Endothelial cell of umbilical vein (primary cell): ENCODE data around the gene LSMEM2. TPM values are rescaled to one million over a fixed set of nuclear protein-coding genes. Genes with fewer than 3 reads are reported as not detected.

Source experiments
- BruUV-seq: library from RNA; stranded (reverse); fragments of 400-500 nt; replicated peaks from 2 replicates; lab custom pipeline; 2021; lab: Mats Ljungman, UMichigan
- CTCF ChIA-PET: fragments of 300-600, 350-600 bp; sonication (Branson Sonifier 250); formaldehyde crosslinking; loops from one replicate; lab custom pipeline; 2021; ENCODE audit warnings: antibody characterized with exemption, inconsistent platforms; lab: Charles Lee
- POLR2A ChIA-PET: fragments of 300-600, 350-600 bp; sonication (Branson Sonifier 250); formaldehyde crosslinking; loops from one replicate; lab custom pipeline; 2021; ENCODE audit warnings: antibody characterized with exemption, inconsistent platforms; lab: Charles Lee
- DNase-seq: peaks from one replicate; pipeline ENCODE4 v3.0.0-alpha.2; 2011; ENCODE audit warnings: low read depth, low spot score
- FAIRE-seq: peaks from 2 replicates; lab custom pipeline; 2011; peaks lifted over from hg19 to GRCh38; lab: Jason Lieb, UNC
- H2AFZ ChIP-seq: 2 replicates; pipeline ENCODE4 v1.6.0; 2012; ENCODE audit warnings: low read depth, low read length, control low read depth, inconsistent platforms
- H3K27ac ChIP-seq: 2 replicates; pipeline ENCODE4 v1.5.1; 2011; ENCODE audit warnings: low read depth, mild to moderate bottlenecking, control low read depth, low read length, moderate library complexity; ENCODE audit not compliant: insufficient read depth
- H3K27me3 ChIP-seq, 2 experiments: 2 replicates each; pipeline versions ENCODE4 v1.6.0 to v1.6.1; 2011; ENCODE audit warnings: low read length in 2 of 2, mixed read lengths in 1 of 2; ENCODE audit not compliant: control insufficient read depth in 2 of 2, insufficient read depth in 2 of 2
- H3K36me3 ChIP-seq, 2 experiments: 2 replicates in 1 of 2; 3 replicates in 1 of 2; pipeline ENCODE4 v1.5.1; 2011; ENCODE audit warnings: low read length in 2 of 2, mild to moderate bottlenecking in 1 of 2, moderate library complexity in 1 of 2; ENCODE audit not compliant: control insufficient read depth in 2 of 2, insufficient read depth in 2 of 2; ENCODE audit errors: extremely low read depth in 1 of 2
- H3K4me1 ChIP-seq: 3 replicates; pipeline ENCODE4 v1.5.1; 2011; ENCODE audit warnings: mild to moderate bottlenecking, low read length; ENCODE audit not compliant: control insufficient read depth, insufficient read depth; ENCODE audit errors: extremely low read depth
- H3K4me2 ChIP-seq: 2 replicates; pipeline ENCODE4 v1.6.1; 2011; ENCODE audit warnings: low read length, control low read depth, mixed read lengths; ENCODE audit not compliant: insufficient read depth
- H3K4me3 ChIP-seq, 3 experiments: fragments of 200-600 bp in 1 of 3; sonication (generic), shearing (Covaris generic) in 1 of 3; replicated peaks in 1 of 3; 2 replicates each; pipeline ENCODE4 v1.5.1; 2011 to 2016; ENCODE audit warnings: control low read depth in 3 of 3, low read length in 3 of 3, mild to moderate bottlenecking in 2 of 3, inconsistent platforms in 1 of 3, low read depth in 1 of 3, moderate library complexity in 1 of 3; ENCODE audit not compliant: insufficient read depth in 1 of 3
- H3K79me2 ChIP-seq: 2 replicates; pipeline ENCODE4 v1.6.0; 2012; ENCODE audit warnings: low read length, inconsistent platforms; ENCODE audit not compliant: control insufficient read depth, insufficient read depth
- H3K9ac ChIP-seq: replicated peaks from 2 replicates; pipeline ENCODE3; 2011; ENCODE audit warnings: low read length, control low read depth; ENCODE audit not compliant: insufficient read depth; ENCODE audit errors: extremely low read depth
- H3K9me1 ChIP-seq: replicated peaks from 3 replicates; pipeline ENCODE4 v1.6.0; 2011; ENCODE audit warnings: mild to moderate bottlenecking, low read length; ENCODE audit not compliant: control insufficient read depth, insufficient read depth; ENCODE audit errors: extremely low read depth
- H3K9me3 ChIP-seq: replicated peaks from 2 replicates; pipeline ENCODE4 v1.5.1; 2012; ENCODE audit warnings: low read length, inconsistent platforms; ENCODE audit not compliant: control insufficient read depth, insufficient read depth
- H4K20me1 ChIP-seq: replicated peaks from 2 replicates; pipeline ENCODE3; 2011; ENCODE audit warnings: mild to moderate bottlenecking, low read length; ENCODE audit not compliant: control insufficient read depth, insufficient read depth; ENCODE audit errors: extremely low read depth
- EZH2 ChIP-seq: IDR thresholded peaks from 2 replicates; pipeline ENCODE4 v1.6.1; 2012; ENCODE audit warnings: borderline replicate concordance, low read depth, mild to moderate bottlenecking, moderate library complexity, low read length, inconsistent platforms; ENCODE audit not compliant: severe bottlenecking
- FOS ChIP-seq: IDR thresholded peaks from 2 replicates; pipeline ENCODE4 v1.6.1; 2011; ENCODE audit warnings: mild to moderate bottlenecking, low read length, moderate library complexity, borderline replicate concordance; ENCODE audit not compliant: insufficient read depth
- GATA2 ChIP-seq: IDR thresholded peaks from 2 replicates; pipeline ENCODE4 v1.7.0; 2011; ENCODE audit warnings: low read depth, mild to moderate bottlenecking, moderate library complexity, mixed read lengths, low read length; ENCODE audit not compliant: insufficient read length, insufficient read depth
- JUN ChIP-seq: IDR thresholded peaks from 2 replicates; pipeline ENCODE4 v1.6.1; 2011; ENCODE audit warnings: borderline replicate concordance, low read depth; ENCODE audit not compliant: insufficient read length, insufficient read depth
- POLR2A ChIP-seq: IDR thresholded peaks from 2 replicates; pipeline ENCODE4 v1.6.1; 2012; ENCODE audit warnings: low read depth, mild to moderate bottlenecking, control low read depth, low read length
- dilution Hi-C: fragments of 300-500 bp; cut with MboI; formaldehyde crosslinking; loops from one replicate; pipeline ENCODE4 v1.15.0; 2019; ENCODE audit warnings: low sequenced_read_pairs; ENCODE audit not compliant: extremely low pct_ligation_motif_present
- intact Hi-C: fragments of 100-400 bp; cut with micrococcal nuclease; formaldehyde crosslinking; loops from one replicate; pipeline ENCODE4 v1.10.0; 2022
- polyA plus RNA-seq, 4 experiments: library from polyadenylated mRNA; depleted of rRNA in 3 of 4; stranded (reverse) in 3 of 4; unstranded in 1 of 4; fragments of >200 nt; gene quantifications; 2 replicates each; pipeline versions ENCODE4 v1.2.1 to v1.2.3, GENCODE V29; 2011 to 2012; ENCODE audit warnings: missing spikeins in 1 of 4
- total RNA-seq: library from RNA; stranded (reverse); gene quantifications from 2 replicates; pipeline ENCODE4 v1.2.3, GENCODE V29; 2021

Gene LSMEM2
- total and polyA plus RNA-seq, 2 donors (not counting 3 experiments of a cell fraction or from before 2014, with no cell fraction given) = not detected

DNA sequence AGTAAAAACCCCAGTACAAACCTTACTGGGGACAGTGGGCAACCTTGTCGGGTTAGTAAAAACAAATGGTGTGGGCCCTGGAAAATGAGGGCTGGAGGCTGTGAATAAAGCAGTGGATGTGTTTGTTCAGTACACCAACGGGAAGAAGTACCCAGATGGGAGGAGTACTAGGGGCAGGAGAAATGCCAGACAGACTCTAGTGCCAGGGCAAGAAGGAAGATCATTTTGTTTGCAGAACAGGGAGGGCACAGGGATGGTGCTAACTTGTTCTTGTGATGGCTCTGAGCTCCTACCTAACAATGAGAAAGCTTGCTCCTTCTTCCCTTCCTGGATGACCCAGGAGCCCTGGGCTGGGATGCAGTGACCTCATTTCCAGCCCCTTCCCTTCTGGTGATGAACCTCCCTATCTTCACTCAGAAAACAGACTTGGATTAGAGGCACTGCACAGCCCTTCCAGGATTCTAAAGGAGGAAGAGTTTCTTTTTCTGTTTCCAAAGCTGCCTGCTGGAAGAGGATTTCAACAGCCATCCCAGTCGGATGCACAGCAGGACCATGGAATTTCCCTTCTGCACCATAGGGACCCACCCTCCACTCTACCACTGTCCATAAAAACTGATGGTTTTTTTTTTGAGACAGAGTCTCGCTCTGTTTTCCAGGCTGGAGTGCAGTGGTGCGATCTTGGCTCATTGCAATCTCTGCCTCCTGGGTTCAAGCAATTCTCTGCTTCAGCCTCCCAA, 55.6 kb downstream of the LSMEM2 start:
- H3K79me2 ChIP-seq = peaks cover 60% of the 10 kb centered on the region
- peak overlapping the region; percentile 93 for H3K4me2 ChIP-seq

GRCh38 chr3:50336452-50337174, 57.7 kb downstream of the LSMEM2 start:
- Histone ChIP-seq H3K4me3 (peak overlapping the region; percentile 85 to 93 (median 90)), H3K9me3 (no peaks in the 10 kb centered on the region), H4K20me1 (no peaks in the 10 kb centered on the region), H3K4me2 (peak overlapping the region; percentile 93), H3K27me3 (no peaks in the 10 kb centered on the region), H3K27ac (peak overlapping the region; percentile 95), H3K36me3 (peaks cover under 1 to 5% of the 10 kb centered on the region in 2 experiments), H2AFZ (no peak overlapping the region), H3K79me2 (peaks cover 54% of the 10 kb centered on the region), H3K4me1 (peaks cover 43% of the 10 kb centered on the region), H3K9ac (peak overlapping the region; percentile 92), H3K9me1 (no peaks in the 10 kb centered on the region)
- intact Hi-C loops = loop anchor here (1.0 kb wide), 2 partner anchors 8 to 37 kb away; partner anchors contain the start of genes HYAL3, NAA80 and TUSC2
- ChIA-PET CTCF (interaction anchor here (0.9 to 5.0 kb wide), 10 partner anchors 9 to 275 kb away, joined by 3 to 66 read pairs (median 8); partner anchors contain the start of genes CISH, CYB561D2, HYAL2 and HYAL3), POLR2A (interaction anchor here (0.5 to 6.1 kb wide), 5 partner anchors 9 to 207 kb away, joined by 3 to 38 read pairs (median 7); partner anchors contain the start of genes HYAL2, HYAL3, NAA80 and TUSC2)
- DNase-seq = peak; percentile 37
- dilution Hi-C loops = no loop called here
- TF ChIP-seq POLR2A (no peak), GATA2 (peak; percentile 16), EZH2 (no peak), JUN (no peak), FOS (no peak)
- peak; percentile 26 for FAIRE-seq
- BruUV-seq = TSS peak; percentile 63

More for the DNA sequence above, 55.6 kb downstream of the LSMEM2 start:
- H3K9me3 ChIP-seq = no peaks in the 10 kb centered on the region
- no peak overlapping the region for H2AFZ ChIP-seq
- H3K9me1 ChIP-seq = no peaks in the 10 kb centered on the region
- dilution Hi-C loops (no loop called here), intact Hi-C loops (loop anchor here (1.0 kb wide), 1 partner anchor 11 kb away; no protein-coding TSS in a partner anchor)
- peaks cover 20 to 26% of the 10 kb centered on the region in 2 experiments for H3K36me3 ChIP-seq
- no TSS peak for BruUV-seq
- H3K4me1 ChIP-seq = peaks cover 36% of the 10 kb centered on the region
- DNase-seq (peak; percentile 47), FAIRE-seq (no peak)
- no peak for TF ChIP-seq JUN
- peak overlapping the region; percentile 95 for H3K27ac ChIP-seq
- POLR2A ChIA-PET = interaction anchor here (6.1 kb wide), 1 partner anchor 12 kb away, joined by 38 read pairs; the partner anchor contains the start of gene HYAL2
- peak overlapping the region; percentile 78 for H3K9ac ChIP-seq
- H4K20me1 ChIP-seq = no peaks in the 10 kb centered on the region
- H3K4me3 ChIP-seq = peak overlapping the region in 1 of 3 experiments; percentile 24
- no peaks in the 10 kb centered on the region for H3K27me3 ChIP-seq
- CTCF ChIA-PET = interaction anchor here (0.6 to 5.0 kb wide), 5 partner anchors 11 to 208 kb away, joined by 3 to 66 read pairs (median 4); partner anchors contain the start of gene HYAL2
